MCF 10A (cell line): ENCODE data around the gene VWA5A. TPM values are rescaled to one million over a fixed set of nuclear protein-coding genes. Genes with fewer than 3 reads are reported as not detected.
A peak's percentile ranks its signal among the peaks of the same experiment; 100 is the strongest.

Experiments
- BruUV-seq: library from RNA; stranded (reverse); fragments of 400-500 nt; replicated peaks from 2 replicates; lab custom pipeline; 2021; lab: Mats Ljungman, UMichigan
- CTCF ChIA-PET: fragments of 300-600 bp; sonication (Branson Sonifier 250); formaldehyde crosslinking; extraction: SDS; loops from one replicate; lab custom pipeline; 2021; ENCODE audit warnings: antibody characterized with exemption, inconsistent platforms; lab: Yijun Ruan, JAX
- POLR2A ChIA-PET: fragments of 300-600, 350-650 bp; sonication (Branson Sonifier 250); formaldehyde crosslinking; extraction: SDS; loops from one replicate; lab custom pipeline; 2020; ENCODE audit warnings: antibody characterized with exemption, inconsistent platforms; lab: Yijun Ruan, JAX
- DNase-seq: peaks from one replicate; pipeline ENCODE4 v3.0.0-alpha.2; 2018; ENCODE audit not compliant: unreplicated experiment
- H3K27ac Mint-ChIP-seq: one replicate; pipeline ENCODE4 v1.8.0; 2022; ENCODE audit warnings: mild to moderate bottlenecking, low read depth, mixed read lengths; ENCODE audit not compliant: unreplicated experiment
- H3K27me3 Mint-ChIP-seq: one replicate; pipeline ENCODE4 v1.8.0; 2022; ENCODE audit warnings: mixed read lengths; ENCODE audit not compliant: insufficient read depth, unreplicated experiment
- H3K36me3 Mint-ChIP-seq: one replicate; pipeline ENCODE4 v1.8.0; 2022; ENCODE audit warnings: mild to moderate bottlenecking, moderate library complexity, mixed read lengths; ENCODE audit not compliant: insufficient read depth, unreplicated experiment
- H3K4me1 Mint-ChIP-seq: one replicate; pipeline ENCODE4 v1.8.0; 2022; ENCODE audit warnings: mixed read lengths; ENCODE audit not compliant: insufficient read depth, unreplicated experiment
- H3K4me3 Mint-ChIP-seq: one replicate; pipeline ENCODE4 v1.8.0; 2022; ENCODE audit warnings: mild to moderate bottlenecking, moderate library complexity, mixed read lengths; ENCODE audit not compliant: unreplicated experiment
- H3K9me3 Mint-ChIP-seq: one replicate; pipeline ENCODE4 v1.8.0; 2022; ENCODE audit warnings: mixed read lengths; ENCODE audit not compliant: unreplicated experiment
- intact Hi-C: fragments of 100-400 bp; cut with micrococcal nuclease; formaldehyde crosslinking; loops from 2 replicates; pipeline ENCODE4 v1.14.1; 2022
- total RNA-seq: library from RNA; stranded (reverse); gene quantifications from 2 replicates; pipeline ENCODE4 v1.2.3, GENCODE V29; 2022
- TF ChIP-seq, protein P1 (sequence below): fragments of 200-600 bp; IDR thresholded peaks from one replicate; pipeline ENCODE4 v1.8.0; 2022; ENCODE audit warnings: antibody characterized with exemption, mild to moderate bottlenecking; ENCODE audit not compliant: unreplicated experiment

The VWA5A gene
- total RNA-seq, 1 experiment from 2014 or later = 7.9 TPM

DNA sequence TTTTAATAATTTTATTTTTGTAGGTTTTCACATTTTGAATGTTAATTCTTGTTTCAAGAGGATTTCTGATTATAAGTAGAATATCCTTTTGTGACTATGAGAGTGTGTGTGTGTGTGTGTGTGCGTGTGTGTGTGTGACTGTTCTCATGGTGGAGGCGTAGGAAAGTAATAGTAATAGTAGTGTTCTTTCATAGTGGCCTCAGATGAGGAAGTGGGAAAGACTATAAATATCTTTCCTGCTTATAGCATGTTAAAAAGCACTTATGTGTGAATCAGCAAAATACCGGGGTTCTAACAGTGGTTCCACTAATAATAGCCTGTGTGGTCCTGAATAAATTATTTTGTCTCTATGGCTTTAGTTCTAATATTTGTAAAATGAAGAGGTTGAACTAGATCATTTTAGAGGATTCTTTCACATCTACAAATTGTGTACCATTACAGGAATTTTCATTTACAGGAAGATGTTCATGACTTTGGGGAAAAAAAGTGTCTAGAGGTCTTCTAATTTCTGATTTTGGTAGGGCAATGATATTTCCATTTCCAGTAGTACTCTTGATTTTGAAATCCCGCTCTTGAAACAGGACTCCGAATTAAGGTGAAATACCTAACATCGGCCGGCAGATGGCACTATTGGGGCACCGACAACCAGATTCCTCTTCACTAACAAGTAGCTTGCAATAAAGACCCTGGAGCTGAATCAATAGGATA, 44.2 kb upstream of the VWA5A start:
- intact Hi-C loops = loop anchor here (1.0 to 5.0 kb wide), 6 partner anchors 44 to 331 kb away; partner anchors contain the start of genes VWA5A and ZNF202
- no TSS peak for BruUV-seq

DNA sequence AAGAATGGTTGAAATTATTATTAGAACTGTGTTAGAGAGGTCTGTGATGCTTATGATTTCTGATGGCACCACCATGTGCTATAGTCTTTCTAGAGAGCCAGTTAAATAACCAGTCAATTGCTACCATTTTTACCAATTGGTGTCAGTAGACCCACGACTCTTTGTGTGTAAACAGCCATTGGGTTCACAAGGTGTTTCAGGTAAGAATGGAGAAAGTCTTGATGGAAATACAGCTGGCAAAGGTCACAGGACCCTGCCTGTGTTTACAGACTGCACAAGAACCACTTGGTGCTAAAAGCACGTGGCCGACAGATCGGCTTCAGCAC, 43.7 kb upstream of the VWA5A start:
- DNase-seq = no peak
- TF ChIP-seq, protein P1, sequence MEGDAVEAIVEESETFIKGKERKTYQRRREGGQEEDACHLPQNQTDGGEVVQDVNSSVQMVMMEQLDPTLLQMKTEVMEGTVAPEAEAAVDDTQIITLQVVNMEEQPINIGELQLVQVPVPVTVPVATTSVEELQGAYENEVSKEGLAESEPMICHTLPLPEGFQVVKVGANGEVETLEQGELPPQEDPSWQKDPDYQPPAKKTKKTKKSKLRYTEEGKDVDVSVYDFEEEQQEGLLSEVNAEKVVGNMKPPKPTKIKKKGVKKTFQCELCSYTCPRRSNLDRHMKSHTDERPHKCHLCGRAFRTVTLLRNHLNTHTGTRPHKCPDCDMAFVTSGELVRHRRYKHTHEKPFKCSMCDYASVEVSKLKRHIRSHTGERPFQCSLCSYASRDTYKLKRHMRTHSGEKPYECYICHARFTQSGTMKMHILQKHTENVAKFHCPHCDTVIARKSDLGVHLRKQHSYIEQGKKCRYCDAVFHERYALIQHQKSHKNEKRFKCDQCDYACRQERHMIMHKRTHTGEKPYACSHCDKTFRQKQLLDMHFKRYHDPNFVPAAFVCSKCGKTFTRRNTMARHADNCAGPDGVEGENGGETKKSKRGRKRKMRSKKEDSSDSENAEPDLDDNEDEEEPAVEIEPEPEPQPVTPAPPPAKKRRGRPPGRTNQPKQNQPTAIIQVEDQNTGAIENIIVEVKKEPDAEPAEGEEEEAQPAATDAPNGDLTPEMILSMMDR = no peak
- Mint-ChIP-seq H3K36me3 (no peaks in the 10 kb centered on the region), H3K27ac (no peak overlapping the region), H3K9me3 (no peaks in the 10 kb centered on the region), H3K4me1 (peaks cover 11% of the 10 kb centered on the region), H3K4me3 (no peak overlapping the region), H3K27me3 (peaks cover 15% of the 10 kb centered on the region)
- intact Hi-C loops = loop anchor here (1.0 to 5.0 kb wide), 6 partner anchors 43 to 331 kb away; partner anchors contain the start of genes VWA5A and ZNF202
- ChIA-PET POLR2A (interaction anchor here (0.7 kb wide), 1 partner anchor 349 kb away, joined by 3 read pairs; no protein-coding TSS in a partner anchor), CTCF (interaction anchor here (0.6 to 4.9 kb wide), 40 partner anchors 9 to 514 kb away, joined by 3 to 61 read pairs (median 4); partner anchors contain the start of gene VWA5A)
- no TSS peak for BruUV-seq

More for the DNA sequence above, 44.2 kb upstream of the VWA5A start:
- H3K4me1 Mint-ChIP-seq = peaks cover 11% of the 10 kb centered on the region
- peak; percentile 83 for DNase-seq
- H3K36me3 Mint-ChIP-seq = no peaks in the 10 kb centered on the region
- peaks cover 16% of the 10 kb centered on the region for H3K27me3 Mint-ChIP-seq
- TF ChIP-seq, protein P1 = peak; percentile 61
- no peak overlapping the region for H3K4me3 Mint-ChIP-seq
- POLR2A ChIA-PET = no interaction called here
- H3K9me3 Mint-ChIP-seq = no peaks in the 10 kb centered on the region
- CTCF ChIA-PET = interaction anchor here (0.6 to 4.9 kb wide), 38 partner anchors 9 to 515 kb away, joined by 3 to 61 read pairs (median 4); partner anchors contain the start of gene VWA5A
- H3K27ac Mint-ChIP-seq = no peak overlapping the region

DNA sequence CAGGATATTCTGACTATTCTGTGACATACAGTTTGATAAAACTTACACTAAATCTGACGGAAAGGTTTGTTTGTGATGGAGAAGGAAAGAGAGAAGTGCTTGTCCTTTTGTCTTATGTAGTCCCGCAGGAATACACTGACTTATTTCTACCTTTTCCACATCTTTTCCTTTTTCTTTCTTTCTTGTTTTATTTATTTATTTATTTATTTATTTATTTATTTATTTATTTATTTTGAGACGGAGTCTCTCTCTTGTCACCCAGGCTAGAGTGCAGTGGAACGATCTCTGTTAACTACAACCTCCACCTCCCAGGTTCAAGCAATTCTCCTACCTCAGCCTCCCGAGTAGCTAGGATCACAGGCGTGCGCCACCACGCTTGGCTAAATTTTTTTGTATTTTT, 43.1 kb upstream of the VWA5A start:
- H3K36me3 Mint-ChIP-seq = no peaks in the 10 kb centered on the region
- CTCF ChIA-PET = interaction anchor here (0.6 to 4.9 kb wide), 30 partner anchors 8 to 514 kb away, joined by 3 to 61 read pairs (median 4); partner anchors contain the start of gene VWA5A
- no peak overlapping the region for H3K4me3 Mint-ChIP-seq
- peaks cover 11% of the 10 kb centered on the region for H3K4me1 Mint-ChIP-seq
- BruUV-seq = no TSS peak
- intact Hi-C loops = loop anchor here (5.0 kb wide), 2 partner anchors 330 kb away; partner anchors contain the start of gene ZNF202
- H3K27ac Mint-ChIP-seq = no peak overlapping the region
- H3K27me3 Mint-ChIP-seq = peaks cover 9% of the 10 kb centered on the region
- no peaks in the 10 kb centered on the region for H3K9me3 Mint-ChIP-seq
- TF ChIP-seq, protein P1 = no peak
- POLR2A ChIA-PET = interaction anchor here (0.7 kb wide), 1 partner anchor 349 kb away, joined by 3 read pairs; no protein-coding TSS in a partner anchor
- no peak for DNase-seq

DNA sequence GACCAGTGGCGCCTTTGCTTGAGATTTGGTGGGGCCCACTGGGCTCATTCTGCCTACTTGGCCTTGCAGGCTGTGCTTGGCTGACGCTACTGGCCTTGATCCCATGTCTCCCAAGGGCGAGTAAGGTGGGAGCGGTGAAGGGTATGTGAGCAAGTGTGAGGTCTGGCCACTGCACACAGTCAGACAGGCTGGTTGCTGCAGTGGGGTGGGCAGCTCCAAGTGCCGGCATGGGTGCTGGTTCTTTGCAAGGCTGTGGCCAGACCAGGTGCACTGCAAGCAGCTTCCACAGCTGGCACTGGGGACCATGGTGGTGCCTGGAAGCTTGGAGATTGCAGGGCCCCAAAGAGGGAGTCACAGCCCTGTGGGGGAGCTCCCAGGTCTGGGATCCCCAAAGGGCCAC, 40.7 kb upstream of the VWA5A start:
- Mint-ChIP-seq H3K4me1 (peaks cover under 1% of the 10 kb centered on the region), H3K27ac (no peak overlapping the region), H3K9me3 (no peaks in the 10 kb centered on the region), H3K36me3 (no peaks in the 10 kb centered on the region), H3K4me3 (no peak overlapping the region), H3K27me3 (no peaks in the 10 kb centered on the region)
- TF ChIP-seq, protein P1 = no peak
- POLR2A ChIA-PET = no interaction called here
- intact Hi-C loops = loop anchor here (5.0 kb wide), 2 partner anchors 328 to 332 kb away; partner anchors contain the start of gene ZNF202
- CTCF ChIA-PET = interaction anchor here (0.6 to 1.8 kb wide), 3 partner anchors 14 to 203 kb away, joined by 3 to 6 read pairs (median 5); no protein-coding TSS in a partner anchor
- no peak for DNase-seq
- BruUV-seq = no TSS peak
